ENCODE measurements around the gene TCP1. TPM values are rescaled to one million over a fixed set of nuclear protein-coding genes. Genes with fewer than 3 reads are reported as not detected.

The TCP1 gene
- total and polyA plus RNA-seq, 2 experiments from 2014 or later, result 130 to 166 TPM

- H3K4me3 ChIP-seq, result no peak overlapping the region
- no peaks in the 10 kb centered on the region for H3K4me1 ChIP-seq (ENCODE audit: insufficient read depth)
- no peaks in the 10 kb centered on the region for H3K9me2 ChIP-seq (replicated peaks; ENCODE audit: insufficient read depth)
- 96% methylated on average over 1 of the region's 1 CpG for WGBS (ENCODE audit: low lambda C conversion rate, missing lambda C conversion rate)
- H4K20me1 ChIP-seq (ENCODE audit: insufficient read depth, poor library complexity, severe bottlenecking), result peaks cover 10% of the 10 kb centered on the region
- H3K36me3 ChIP-seq (replicated peaks; ENCODE audit: insufficient read depth, low read depth), result peaks cover 13% of the 10 kb centered on the region
- H2AFZ ChIP-seq, result no peak overlapping the region
- no peak for DNase-seq (ENCODE audit: low spot score)
- TF ChIP-seq CTCF (IDR thresholded peaks at IDR 0.05; ENCODE audit: poor library complexity) (no peak), EZH2phosphoT487 (IDR thresholded peaks at IDR 0.05; ENCODE audit: low read depth, severe bottlenecking, unreplicated experiment) (no peak), EZH2 (IDR thresholded peaks at IDR 0.05; ENCODE audit: borderline replicate concordance) (no peak)
- no peaks in the 10 kb centered on the region for H3K9me3 ChIP-seq (ENCODE audit: low read depth)
- H3K79me2 ChIP-seq, result peaks cover 77% of the 10 kb centered on the region
- no peak overlapping the region for H3K4me2 ChIP-seq
- H3K27me3 ChIP-seq, result no peaks in the 10 kb centered on the region
- no peak overlapping the region for H3K27ac ChIP-seq
These were observed 42.6 kb downstream of the TCP1 start for GRCh38 chr6:159746759-159747158.

GRCh38 chr6:159745081-159745480, 44.3 kb downstream of the TCP1 start:
- Histone ChIP-seq H3K4me3 (no peak overlapping the region), H3K4me2 (no peak overlapping the region), H3K27me3 (no peaks in the 10 kb centered on the region), H2AFZ (no peak overlapping the region), H3K9me3 (ENCODE audit: low read depth) (no peaks in the 10 kb centered on the region), H4K20me1 (ENCODE audit: insufficient read depth, poor library complexity, severe bottlenecking) (peaks cover 22% of the 10 kb centered on the region), H3K9me2 (replicated peaks; ENCODE audit: insufficient read depth) (no peaks in the 10 kb centered on the region), H3K4me1 (ENCODE audit: insufficient read depth) (no peaks in the 10 kb centered on the region), H3K79me2 (peaks cover 76% of the 10 kb centered on the region), H3K36me3 (replicated peaks; ENCODE audit: insufficient read depth, low read depth) (peaks cover 8% of the 10 kb centered on the region), H3K27ac (no peak overlapping the region)
- no peak for DNase-seq (ENCODE audit: low spot score)
- TF ChIP-seq EZH2 (IDR thresholded peaks at IDR 0.05; ENCODE audit: borderline replicate concordance) (no peak), EZH2phosphoT487 (IDR thresholded peaks at IDR 0.05; ENCODE audit: low read depth, severe bottlenecking, unreplicated experiment) (no peak), CTCF (IDR thresholded peaks at IDR 0.05; ENCODE audit: poor library complexity) (no peak)
- 95% methylated on average over 7 of the region's 7 CpGs for WGBS (ENCODE audit: low lambda C conversion rate, missing lambda C conversion rate)

- Histone ChIP-seq H3K36me3 (replicated peaks; ENCODE audit: insufficient read depth, low read depth) (peaks cover 8% of the 10 kb centered on the region), H3K4me2 (no peak overlapping the region), H3K79me2 (peaks cover 91% of the 10 kb centered on the region), H4K20me1 (ENCODE audit: insufficient read depth, poor library complexity, severe bottlenecking) (peaks cover 48% of the 10 kb centered on the region), H3K4me1 (ENCODE audit: insufficient read depth) (no peaks in the 10 kb centered on the region), H3K4me3 (no peak overlapping the region), H3K27me3 (no peaks in the 10 kb centered on the region), H3K9me2 (replicated peaks; ENCODE audit: insufficient read depth) (no peaks in the 10 kb centered on the region), H3K27ac (no peak overlapping the region), H2AFZ (no peak overlapping the region), H3K9me3 (ENCODE audit: low read depth) (no peaks in the 10 kb centered on the region)
- DNase-seq (ENCODE audit: low spot score), result no peak
- TF ChIP-seq EZH2 (IDR thresholded peaks at IDR 0.05; ENCODE audit: borderline replicate concordance), result no peak
- TF ChIP-seq CTCF (IDR thresholded peaks at IDR 0.05; ENCODE audit: poor library complexity), result no peak
- no peak for TF ChIP-seq EZH2phosphoT487 (IDR thresholded peaks at IDR 0.05; ENCODE audit: low read depth, severe bottlenecking, unreplicated experiment)
- WGBS (ENCODE audit: low lambda C conversion rate, missing lambda C conversion rate), result 93% methylated on average over 1 of the region's 1 CpG
These were observed 47.2 kb downstream of the TCP1 start for GRCh38 chr6:159742165-159742564.

DNA sequence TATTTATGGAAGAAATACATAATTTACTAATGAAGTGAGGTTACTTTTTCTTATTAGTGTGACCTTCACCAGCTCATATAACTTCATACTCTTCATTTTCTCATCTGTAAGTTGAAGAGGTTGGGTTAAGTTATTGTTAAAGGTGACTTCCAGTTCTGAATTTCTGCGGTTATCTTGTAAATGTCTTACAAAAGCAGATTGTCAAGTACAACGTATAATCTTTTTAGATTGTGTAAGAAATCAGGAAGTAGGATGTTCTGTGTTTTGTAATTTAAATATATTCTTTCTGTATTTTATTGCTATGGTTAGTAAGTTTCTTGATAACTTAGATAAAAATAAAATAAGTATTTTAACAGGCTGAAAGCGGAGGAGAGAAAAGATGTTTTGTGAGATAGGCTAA, 50.1 kb downstream of the TCP1 start:
- no peak overlapping the region for H3K27ac ChIP-seq

More for the DNA sequence above, 50.1 kb downstream of the TCP1 start:
- no peak overlapping the region for H3K4me3 ChIP-seq
- H3K4me1 ChIP-seq (ENCODE audit: insufficient read depth), result no peaks in the 10 kb centered on the region
- H4K20me1 ChIP-seq (ENCODE audit: insufficient read depth, poor library complexity, severe bottlenecking), result peaks cover 67% of the 10 kb centered on the region
- peaks cover 93% of the 10 kb centered on the region for H3K79me2 ChIP-seq
- WGBS (ENCODE audit: low lambda C conversion rate, missing lambda C conversion rate), result 86% methylated on average over 3 of the region's 3 CpGs
- H2AFZ ChIP-seq, result no peak overlapping the region
- H3K4me2 ChIP-seq, result no peak overlapping the region
- H3K9me3 ChIP-seq (ENCODE audit: low read depth), result no peaks in the 10 kb centered on the region
- peaks cover 8% of the 10 kb centered on the region for H3K36me3 ChIP-seq (replicated peaks; ENCODE audit: insufficient read depth, low read depth)
- H3K9me2 ChIP-seq (replicated peaks; ENCODE audit: insufficient read depth), result no peaks in the 10 kb centered on the region
- DNase-seq (ENCODE audit: low spot score), result no peak
- no peaks in the 10 kb centered on the region for H3K27me3 ChIP-seq
- TF ChIP-seq EZH2phosphoT487 (IDR thresholded peaks at IDR 0.05; ENCODE audit: low read depth, severe bottlenecking, unreplicated experiment), result no peak
- no peak for TF ChIP-seq EZH2 (IDR thresholded peaks at IDR 0.05; ENCODE audit: borderline replicate concordance)
- no peak for TF ChIP-seq CTCF (IDR thresholded peaks at IDR 0.05; ENCODE audit: poor library complexity)

Data from hepatocyte (in vitro differentiated cells).